Activated effector memory CD4-positive, alpha-beta T cell treated with anti-CD3 and anti-CD28 coated beads, Interleukin-2, amount 50 U/mL, for 16 hours (primary cell): Measurements from ENCODE around the gene THAP4.
A peak's percentile ranks its signal among the peaks of the same experiment; 100 is the strongest.
"Not testable (repeated sequence)": the region's sequence is repeated elsewhere in the genome, so short reads cannot be mapped to it uniquely, and the experiment has no call there.

ENCODE experiments used
- DNase-seq: peaks from one replicate; pipeline ENCODE4 v3.0.0-alpha.2; 2020

Gene THAP4

DNA sequence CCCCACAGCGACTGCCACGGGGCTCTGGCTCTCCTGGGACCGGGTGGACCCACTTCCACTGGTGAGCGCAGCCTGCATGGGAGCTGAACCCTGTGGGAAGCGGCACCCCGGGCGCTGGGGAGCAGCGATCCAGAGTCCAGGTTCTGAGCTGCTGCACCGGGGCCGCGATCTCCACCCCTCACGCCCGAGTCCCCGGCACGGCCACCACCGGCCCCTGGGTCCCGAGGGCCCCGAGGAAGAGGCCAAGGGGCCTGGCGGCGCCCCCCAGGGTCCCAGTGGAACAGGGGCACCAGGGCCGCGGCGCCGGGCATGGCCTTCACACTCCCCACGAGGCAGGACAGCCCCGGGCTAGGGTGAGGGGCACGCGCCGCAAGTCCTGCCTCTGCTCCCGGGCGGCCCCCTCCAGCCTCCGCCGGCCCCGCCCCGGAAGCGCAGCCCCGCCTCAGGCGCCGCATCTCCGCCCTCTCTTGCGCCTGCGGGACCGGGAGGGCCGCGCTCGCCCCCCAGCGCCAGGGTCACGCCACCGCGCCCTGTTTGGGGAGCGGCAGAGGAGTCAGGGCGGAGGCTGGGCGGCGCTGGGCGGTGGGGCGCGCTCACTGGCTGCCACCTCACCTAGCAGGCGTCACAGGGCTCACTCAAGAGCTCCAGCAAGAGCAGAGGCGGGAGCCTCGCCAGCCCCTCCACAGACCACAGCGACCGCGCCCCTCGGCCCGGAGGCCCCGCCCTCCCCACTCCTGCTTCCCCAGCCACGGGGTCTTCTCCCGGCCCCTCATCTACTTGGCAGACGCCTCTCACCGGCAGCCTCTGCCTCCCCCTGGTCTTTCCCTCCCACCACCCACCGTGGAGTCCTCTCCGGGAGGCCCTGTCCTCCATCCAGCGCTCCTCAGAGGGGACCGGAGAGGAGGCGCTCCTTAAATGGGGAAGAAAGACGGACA is 26.8 kb downstream of the THAP4 start:
- peak; percentile 96 for DNase-seq

GRCh38 chr2:241608881-241609280 is 28.1 kb downstream of the THAP4 start:
- no peak for DNase-seq

DNA sequence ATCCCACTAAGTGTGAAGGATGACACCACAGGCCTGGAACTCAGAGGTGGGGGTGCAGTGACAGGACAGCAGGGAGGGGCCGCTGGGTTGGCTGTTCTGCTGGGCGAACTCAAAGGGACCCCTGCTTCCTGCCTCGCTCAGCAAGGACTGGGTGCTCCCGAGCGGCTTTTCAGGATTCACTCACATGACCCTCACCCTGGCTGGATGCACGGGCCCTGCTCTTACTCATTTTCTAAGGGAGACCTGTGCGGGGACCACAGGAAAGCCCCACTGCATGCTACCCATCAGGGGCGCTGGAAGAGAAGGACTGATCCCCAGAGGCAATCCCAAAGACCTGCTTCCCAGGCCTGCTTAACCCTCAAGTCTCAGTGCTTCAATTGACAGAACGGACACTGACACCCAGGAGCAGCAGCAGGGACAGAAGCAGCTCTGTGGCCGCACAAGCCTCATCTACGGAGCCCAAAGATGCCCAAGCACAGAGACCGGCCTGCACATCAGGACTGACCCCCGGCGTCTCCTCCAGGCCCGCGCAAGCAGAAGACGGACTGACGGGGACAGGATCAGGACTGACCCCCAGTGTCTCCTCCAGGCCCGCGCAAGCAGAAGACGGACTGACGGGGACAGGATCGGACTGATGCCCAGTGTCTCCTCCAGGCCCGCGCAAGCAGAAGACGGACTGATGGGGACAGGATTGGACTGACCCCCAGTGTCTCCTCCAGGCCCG is 29.6 kb downstream of the THAP4 start:
- DNase-seq: no peak

GRCh38 chr2:241606186-241606585 is 30.8 kb downstream of the THAP4 start:
- DNase-seq: no peak

DNA sequence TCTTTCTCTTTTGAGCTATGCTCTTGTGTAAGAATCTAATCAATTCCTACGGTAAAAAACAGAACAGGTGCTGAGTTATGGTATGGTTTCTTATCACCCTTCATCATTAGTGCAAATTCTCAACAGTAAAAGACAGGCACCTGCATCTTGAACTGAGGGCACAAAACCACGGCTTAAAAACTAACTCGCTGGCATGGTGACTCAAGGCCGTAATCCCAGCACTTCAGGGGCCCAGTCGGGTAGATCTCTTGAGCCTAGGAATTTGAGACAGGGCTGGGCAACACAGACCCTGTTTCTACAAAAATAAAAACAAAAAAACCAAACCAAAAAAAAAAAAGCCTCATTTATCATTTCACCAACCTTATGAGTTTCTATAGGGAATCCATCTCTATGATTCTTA is 33.3 kb downstream of the THAP4 start:
- DNase-seq: no peak

DNA sequence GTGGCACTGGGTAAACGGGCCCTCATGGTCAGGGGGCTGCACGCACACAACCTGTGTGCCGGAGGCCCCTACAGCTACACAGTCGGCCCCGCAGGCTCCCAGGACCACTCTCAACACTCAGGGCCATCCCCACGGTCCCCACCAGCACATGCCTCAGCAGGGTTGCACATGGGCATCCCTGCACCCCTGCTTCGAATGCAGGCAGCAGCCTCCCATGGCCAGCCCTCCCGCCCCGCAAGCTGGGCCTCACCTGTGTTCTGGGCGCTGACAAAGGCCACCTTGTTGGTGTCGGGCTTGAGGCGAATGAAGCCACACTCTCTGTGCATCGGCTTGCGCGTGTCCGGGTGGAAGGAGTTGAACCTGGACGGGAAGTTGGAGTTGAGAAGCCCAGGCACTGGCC is 34.2 kb downstream of the THAP4 start:
- DNase-seq: no peak

DNA sequence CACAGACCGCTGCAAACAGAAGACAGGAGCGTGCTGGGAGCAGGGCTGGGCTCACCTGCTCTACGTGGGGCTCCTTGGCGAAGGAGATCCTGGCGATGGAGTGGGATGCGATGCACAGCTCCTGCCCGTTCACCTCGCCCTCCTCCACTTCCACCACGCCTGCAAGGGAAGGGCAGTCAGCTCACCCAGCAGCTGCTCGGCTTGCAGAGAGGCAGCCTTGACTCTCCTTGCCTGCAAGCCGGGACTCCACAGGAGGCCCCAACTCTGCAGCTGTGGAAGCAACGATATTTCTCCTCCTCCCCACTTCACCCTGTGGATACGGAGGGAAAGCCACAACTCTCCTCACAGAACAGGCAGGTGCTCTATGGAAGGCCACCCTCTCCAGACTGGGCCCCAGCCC is 35.1 kb downstream of the THAP4 start:
- no peak for DNase-seq

DNA sequence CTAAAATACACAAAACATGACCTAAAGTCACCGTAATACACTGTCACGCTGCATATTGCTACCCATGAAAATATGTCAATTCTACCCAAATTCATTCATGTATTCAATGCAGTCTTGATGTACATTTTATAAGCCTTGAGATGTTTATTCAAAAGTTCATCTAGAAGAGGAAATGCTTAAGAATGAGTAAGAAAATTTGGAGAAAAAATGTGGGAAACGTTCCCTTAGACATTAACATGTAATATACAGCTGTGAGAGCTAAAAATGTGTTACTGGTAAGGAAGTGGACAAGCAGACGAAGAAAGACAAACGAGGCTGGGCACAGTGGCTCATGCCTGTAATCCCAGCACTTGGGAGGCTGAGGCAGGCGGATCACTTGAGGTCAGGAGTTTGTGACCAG is 37.3 kb downstream of the THAP4 start:
- DNase-seq: no peak

GRCh38 chr2:241598487-241598886 is 38.5 kb downstream of the THAP4 start:
- DNase-seq: no peak

DNA sequence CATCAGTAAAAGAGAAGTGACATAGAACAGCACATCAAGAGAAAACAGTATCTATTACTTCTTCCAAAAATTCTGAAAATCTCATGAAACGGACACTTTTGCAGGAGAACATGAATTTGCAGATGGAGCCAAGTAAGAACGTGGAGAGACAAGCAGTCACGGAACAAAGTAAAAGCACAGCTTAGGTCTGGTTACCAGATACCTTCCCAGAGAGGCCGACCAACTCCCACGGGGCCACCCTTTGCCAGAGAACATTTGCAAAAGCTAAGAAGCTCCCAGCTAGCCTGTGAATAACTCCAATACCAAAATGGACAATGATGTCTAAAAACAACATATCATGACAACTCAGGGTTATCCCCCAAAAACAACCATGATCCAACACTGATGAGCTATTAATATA is 38.9 kb downstream of the THAP4 start:
- DNase-seq: no peak

- DNase-seq: no peak
Measured at GRCh38 chr2:241597561-241597960, 39.4 kb downstream of the THAP4 start.

- no peak for DNase-seq
Measured at GRCh38 chr2:241595600-241596140, 41.3 kb downstream of the THAP4 start.

DNA sequence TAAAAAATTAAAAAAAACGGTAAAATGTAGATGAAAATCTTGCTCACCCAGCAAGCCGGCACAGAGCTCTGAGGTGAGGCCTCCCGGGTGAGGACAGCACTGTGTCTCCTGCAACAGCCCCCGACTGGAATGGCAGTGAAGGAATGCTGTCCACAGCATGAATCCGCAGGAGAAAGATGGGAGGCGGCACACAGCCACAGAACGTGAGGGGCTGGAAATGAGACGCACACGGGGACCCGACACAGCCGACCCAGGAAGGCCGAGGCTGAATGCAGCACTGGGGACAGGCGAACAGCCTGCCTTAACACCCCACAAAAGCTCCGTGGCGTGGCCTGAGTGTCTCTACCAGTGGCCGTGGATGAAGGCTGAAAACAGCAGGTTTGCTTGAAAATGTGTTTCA is 43.7 kb downstream of the THAP4 start:
- DNase-seq: no peak

DNA sequence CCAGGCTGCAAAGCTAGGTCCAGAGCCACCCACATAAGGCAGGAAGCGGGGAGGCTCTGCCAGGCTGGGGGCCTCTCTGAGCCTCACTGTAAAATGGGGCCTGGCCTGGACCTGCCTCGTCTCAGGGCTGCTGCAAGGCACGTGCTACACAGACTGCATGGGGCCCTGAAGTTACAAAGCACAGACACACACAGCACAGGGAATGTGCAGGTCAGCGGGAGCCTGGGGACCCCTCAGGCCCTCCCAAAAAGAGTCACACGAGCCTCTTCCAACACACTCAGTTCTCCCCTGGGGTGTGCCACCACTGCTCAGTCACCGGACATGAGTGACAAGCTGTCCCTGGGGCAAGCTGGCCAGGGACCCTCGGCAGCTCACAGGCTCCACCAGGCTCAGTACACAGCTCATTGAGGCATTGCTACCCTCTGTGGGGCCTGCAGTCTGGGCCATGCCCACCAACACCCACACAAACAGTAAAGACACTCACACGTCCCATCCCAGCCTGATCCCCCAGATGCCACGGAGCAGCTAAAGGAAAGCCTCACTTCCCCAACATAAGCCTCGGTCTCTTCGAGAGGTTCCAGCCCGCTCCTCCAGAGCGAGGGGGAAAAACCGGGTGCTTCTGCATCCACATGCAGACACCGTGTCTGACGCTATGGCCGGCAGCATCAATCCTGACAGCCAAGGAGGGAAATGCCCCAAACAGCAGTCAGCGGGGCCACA is 44.7 kb downstream of the THAP4 start:
- no peak for DNase-seq

DNA sequence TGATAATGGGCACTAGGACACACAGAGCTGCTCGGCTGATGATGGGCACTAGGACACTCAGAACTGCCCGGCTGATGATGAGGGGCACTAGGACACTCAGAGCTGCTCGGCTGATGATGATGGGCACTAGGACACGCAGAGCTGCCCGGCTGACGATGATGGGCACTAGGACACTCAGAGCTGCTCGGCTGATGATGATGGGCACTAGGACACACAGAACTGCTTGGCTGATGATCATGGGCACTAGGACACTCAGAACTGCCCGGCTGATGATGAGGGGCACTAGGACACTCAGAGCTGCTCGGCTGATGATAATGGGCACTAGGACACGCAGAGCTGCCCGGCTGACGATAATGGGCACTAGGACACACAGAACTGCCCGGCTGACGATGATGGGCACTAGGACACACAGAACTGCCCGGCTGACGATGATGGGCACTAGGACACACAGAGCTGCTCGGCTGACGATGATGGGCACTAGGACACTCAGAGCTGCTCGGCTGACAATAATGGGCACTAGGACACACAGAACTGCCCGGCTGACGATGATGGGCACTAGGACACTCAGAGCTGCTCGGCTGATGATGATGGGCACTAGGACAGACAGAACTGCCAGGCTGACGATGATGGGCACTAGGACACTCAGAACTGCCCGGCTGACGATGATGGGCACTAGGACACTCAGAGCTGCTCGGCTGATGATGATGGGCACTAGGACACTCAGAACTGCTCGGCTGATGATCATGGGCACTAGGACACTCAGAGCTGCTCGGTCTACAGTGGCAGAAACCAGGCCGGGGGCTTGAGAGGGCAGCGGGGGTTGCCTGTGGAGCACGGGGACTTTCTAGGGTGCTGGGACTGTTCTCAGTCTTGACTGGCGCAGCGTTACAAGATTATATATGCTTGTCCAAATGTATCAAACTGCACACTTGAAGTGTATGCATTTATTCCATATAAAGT is 46.2 kb downstream of the THAP4 start:
- not testable (repeated sequence) for DNase-seq

GRCh38 chr2:241589863-241590262 is 47.1 kb downstream of the THAP4 start:
- not testable (repeated sequence) for DNase-seq

GRCh38 chr2:241586564-241587264 is 50.2 kb downstream of the THAP4 start:
- DNase-seq: no peak

- DNase-seq: no peak
Measured at GRCh38 chr2:241584436-241584835, 52.5 kb downstream of the THAP4 start.

DNA sequence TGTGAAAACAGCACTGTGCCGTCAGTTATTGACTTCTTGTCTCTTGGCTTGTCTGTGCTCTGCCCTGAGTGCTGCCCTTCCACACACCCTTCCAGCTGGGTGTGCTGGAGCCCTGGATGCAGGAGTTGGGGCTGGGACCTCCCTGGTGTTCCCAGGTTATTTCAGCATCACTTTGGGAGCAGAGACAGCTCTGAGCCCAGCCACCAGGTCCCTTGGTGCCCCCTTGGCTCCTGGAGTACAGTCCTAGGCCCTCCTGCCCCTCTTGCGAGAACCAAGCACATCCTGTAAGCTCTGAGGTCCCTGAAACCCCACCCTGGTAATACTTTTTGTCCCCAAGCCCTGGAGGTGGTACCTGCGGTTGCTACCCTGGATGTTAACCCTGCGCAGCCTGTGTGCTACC is 54.2 kb downstream of the THAP4 start:
- DNase-seq: no peak

DNA sequence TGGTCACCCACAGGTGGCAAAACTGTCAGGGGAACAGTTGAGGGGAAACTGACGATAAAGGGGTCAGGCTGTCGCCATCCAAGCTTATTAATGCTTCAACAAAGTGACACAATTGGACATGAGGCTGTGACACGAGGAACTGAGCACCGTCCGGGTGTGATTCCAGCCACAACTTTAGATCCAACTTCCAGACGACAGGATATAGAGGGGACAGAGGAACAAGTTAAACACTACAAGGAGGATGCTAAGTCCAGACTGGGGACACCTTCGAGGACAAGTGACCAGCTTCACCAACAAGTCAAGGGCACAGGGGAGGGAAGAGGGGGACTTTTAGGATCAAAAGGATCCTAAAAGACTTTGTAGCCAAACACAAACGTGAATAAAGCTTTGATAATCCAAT is 54.6 kb downstream of the THAP4 start:
- DNase-seq: no peak

DNA sequence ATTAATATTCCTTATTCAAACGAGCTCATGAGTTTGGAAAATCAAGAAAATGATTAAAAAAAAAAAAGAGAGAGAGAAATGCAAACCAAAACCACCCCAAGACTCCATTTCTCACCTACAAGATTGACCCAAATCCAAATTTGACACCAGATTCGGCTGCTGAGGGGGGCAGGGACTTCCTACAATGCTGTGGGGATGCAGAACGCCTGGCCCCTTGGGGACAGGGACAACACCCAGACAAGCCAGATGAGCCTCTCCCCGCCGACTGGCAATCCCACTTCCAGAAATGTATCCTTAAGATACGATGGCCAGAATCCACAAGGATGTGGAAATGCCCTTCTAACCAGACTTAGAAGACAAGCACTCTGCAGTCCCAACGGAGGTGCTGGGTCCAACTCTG is 57.7 kb downstream of the THAP4 start:
- no peak for DNase-seq
